Activated CD8-positive, alpha-beta memory T cell treated with anti-CD3 and anti-CD28 coated beads, Interleukin-2, amount 50 U/mL, for 24 hours (primary cell): ENCODE data around the gene FCER2.
"Not testable (repeated sequence)": the region's sequence is repeated elsewhere in the genome, so short reads cannot be mapped to it uniquely, and the experiment has no call there.

ENCODE experiments used
- DNase-seq: peaks from one replicate; pipeline ENCODE4 v3.0.0-alpha.2; 2020; ENCODE audit errors: extremely low read depth

FCER2 gene

GRCh38 chr19:7701654-7702457 lies at the start of gene FCER2:
Gene FCER2 (minus strand): TSS chr19:7702131. CDS start chr19:7699760, 2,371 bp downstream.
- DNase-seq: no peak

GRCh38 chr19:7751157-7751783 lies 49.3 kb upstream of the FCER2 start:
- peak; percentile 17 for DNase-seq

GRCh38 chr19:7748756-7749155 lies 46.8 kb upstream of the FCER2 start:
- DNase-seq: no peak

GRCh38 chr19:7748171-7748570 lies 46.2 kb upstream of the FCER2 start:
- no peak for DNase-seq

GRCh38 chr19:7746903-7747884 lies 45.3 kb upstream of the FCER2 start, which contains the start of gene CD209:
Gene CD209 (minus strand): TSS chr19:7747534. CDS start chr19:7747511, 23 bp downstream.
- DNase-seq: no peak

GRCh38 chr19:7746306-7746705 lies 44.4 kb upstream of the FCER2 start:
- not testable (repeated sequence) for DNase-seq

GRCh38 chr19:7744871-7745650 lies 43.1 kb upstream of the FCER2 start:
- DNase-seq: no peak

GRCh38 chr19:7744199-7744786 lies 42.4 kb upstream of the FCER2 start:
- DNase-seq: no peak

- no peak for DNase-seq
Measured at GRCh38 chr19:7743425-7743841, 41.5 kb upstream of the FCER2 start.

- DNase-seq: no peak
Measured at GRCh38 chr19:7742991-7743390, 41.1 kb upstream of the FCER2 start.

- DNase-seq: no peak
Measured at GRCh38 chr19:7742575-7742974, 40.6 kb upstream of the FCER2 start.

GRCh38 chr19:7740682-7741054 lies 38.7 kb upstream of the FCER2 start:
- DNase-seq: no peak

GRCh38 chr19:7739801-7740681 lies 38.1 kb upstream of the FCER2 start:
- DNase-seq: no peak

GRCh38 chr19:7739211-7739755 lies 37.4 kb upstream of the FCER2 start:
- no peak for DNase-seq

GRCh38 chr19:7738023-7738422 lies 36.1 kb upstream of the FCER2 start:
- no peak for DNase-seq

GRCh38 chr19:7737215-7737614 lies 35.3 kb upstream of the FCER2 start:
- no peak for DNase-seq

GRCh38 chr19:7736148-7736547 lies 34.2 kb upstream of the FCER2 start:
- DNase-seq: no peak

- no peak for DNase-seq
Measured at GRCh38 chr19:7734220-7735203, 32.6 kb upstream of the FCER2 start.
